CD4-positive, alpha-beta T cell treated with Interferon gamma for 1 hour (primary cell): ENCODE data around the gene CCDC73.
A peak's percentile ranks its signal among the peaks of the same experiment; 100 is the strongest.

Experiments used
- DNase-seq: peaks from one replicate; pipeline ENCODE4 v3.0.0-alpha.2; 2020

Gene CCDC73

GRCh38 chr11:32583459-32584271 lies 210.8 kb downstream of the CCDC73 start, which contains the start of gene EIF3M:
Gene EIF3M (plus strand): TSS chr11:32583831. CDS start chr11:32583888, 57 bp downstream.
- peak; percentile 94 for DNase-seq

- no peak for DNase-seq
Measured at GRCh38 chr11:32581556-32581955, 212.9 kb downstream of the CCDC73 start.

GRCh38 chr11:32580967-32581366 lies 213.5 kb downstream of the CCDC73 start:
- DNase-seq = no peak

- DNase-seq = no peak
Measured at GRCh38 chr11:32576456-32576855, 218.0 kb downstream of the CCDC73 start.

- no peak for DNase-seq
Measured at GRCh38 chr11:32575070-32575469, 219.4 kb downstream of the CCDC73 start.

- DNase-seq = no peak
Measured at GRCh38 chr11:32574421-32574820, 220.0 kb downstream of the CCDC73 start.

GRCh38 chr11:32573228-32573627 lies 221.2 kb downstream of the CCDC73 start:
- no peak for DNase-seq

- no peak for DNase-seq
Measured at GRCh38 chr11:32571039-32571438, 223.4 kb downstream of the CCDC73 start.

- DNase-seq = no peak
Measured at GRCh38 chr11:32569313-32569881, 225.1 kb downstream of the CCDC73 start.

GRCh38 chr11:32567154-32567553 lies 227.3 kb downstream of the CCDC73 start:
- DNase-seq = no peak

GRCh38 chr11:32566517-32566916 lies 227.9 kb downstream of the CCDC73 start:
- DNase-seq = no peak

GRCh38 chr11:32563600-32563959 lies 230.9 kb downstream of the CCDC73 start:
- no peak for DNase-seq

GRCh38 chr11:32562839-32563599 lies 231.4 kb downstream of the CCDC73 start:
- no peak for DNase-seq

- DNase-seq = no peak
Measured at GRCh38 chr11:32561835-32562234, 232.6 kb downstream of the CCDC73 start.

- no peak for DNase-seq
Measured at GRCh38 chr11:32555895-32556294, 238.6 kb downstream of the CCDC73 start.

- DNase-seq = no peak
Measured at GRCh38 chr11:32555091-32555490, 239.4 kb downstream of the CCDC73 start.
